Measurements from ENCODE around the gene FNDC3B.
A peak's percentile ranks its signal among the peaks of the same experiment; 100 is the strongest.

Gene FNDC3B

DNA sequence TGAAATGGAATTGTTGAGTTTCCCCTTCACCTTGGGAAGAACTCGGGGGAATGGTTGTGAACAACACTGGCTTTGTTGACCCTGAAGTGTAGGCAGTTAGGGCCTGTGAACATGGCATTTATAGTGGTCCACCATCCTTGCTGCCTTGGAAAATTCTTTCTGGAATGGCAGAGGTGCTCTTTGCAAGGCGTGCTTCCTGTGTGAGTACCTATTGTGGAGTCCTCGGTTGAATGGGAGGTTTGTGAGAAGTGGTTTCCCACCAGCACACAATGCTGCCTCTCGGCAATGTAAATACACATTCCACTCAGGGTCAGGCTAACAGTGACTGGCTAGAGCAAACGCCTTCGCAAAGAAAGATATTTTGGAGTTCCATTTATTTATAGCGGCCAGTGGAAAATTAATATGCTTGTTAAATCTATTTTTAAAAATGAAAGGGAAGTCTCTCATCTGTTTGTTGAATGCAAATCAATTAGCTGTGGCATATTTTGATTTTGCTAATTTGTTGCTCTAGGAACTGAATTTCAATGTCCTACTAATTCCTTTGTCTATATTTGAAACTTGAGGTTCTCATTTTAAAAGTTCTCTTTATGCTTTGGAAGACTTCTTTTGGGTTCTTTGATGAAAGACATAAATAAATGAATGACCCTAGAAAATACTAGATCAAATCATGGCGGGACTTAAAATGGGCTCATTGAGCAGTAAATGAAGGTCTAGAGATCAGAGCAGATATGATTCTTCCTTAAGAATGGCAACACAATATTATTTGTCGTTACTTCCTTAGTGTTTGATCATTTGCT, 59.5 kb downstream of the FNDC3B start:
- DNase-seq: no peak

DNA sequence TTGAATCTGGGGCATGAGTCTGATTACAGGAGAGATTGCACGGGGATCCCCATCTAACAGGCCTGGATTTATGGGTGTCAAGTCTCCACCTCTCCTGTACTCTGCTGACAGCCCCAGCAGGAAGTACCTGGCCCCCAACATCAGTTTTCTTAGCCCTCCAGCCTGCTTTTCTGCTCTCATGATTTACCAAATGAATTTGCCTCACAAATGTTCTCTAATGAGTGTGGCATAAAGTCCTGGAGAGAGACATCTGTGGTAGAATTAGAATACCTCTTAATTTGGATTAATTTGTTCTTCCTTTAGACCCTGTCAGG, 60.1 kb downstream of the FNDC3B start:
- DNase-seq: no peak

DNA sequence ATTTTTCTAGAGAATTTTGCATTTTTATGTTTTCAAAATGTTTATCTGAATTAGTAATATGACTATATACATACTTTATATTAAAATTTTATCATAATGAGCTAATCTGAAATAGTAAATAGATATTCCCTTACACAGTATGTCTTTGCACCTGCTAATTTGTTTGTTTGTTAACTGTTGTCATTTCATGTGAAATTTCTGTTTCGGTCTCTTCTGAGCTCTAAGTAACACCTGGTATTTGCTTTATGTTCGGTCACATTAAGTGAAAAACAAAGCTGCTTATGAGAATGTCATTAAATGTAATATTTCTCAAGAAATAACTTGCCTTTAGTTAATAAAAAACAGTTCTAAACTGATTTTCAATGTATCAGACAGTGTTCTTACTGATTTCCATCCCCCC, 61.1 kb downstream of the FNDC3B start:
- DNase-seq: no peak

DNA sequence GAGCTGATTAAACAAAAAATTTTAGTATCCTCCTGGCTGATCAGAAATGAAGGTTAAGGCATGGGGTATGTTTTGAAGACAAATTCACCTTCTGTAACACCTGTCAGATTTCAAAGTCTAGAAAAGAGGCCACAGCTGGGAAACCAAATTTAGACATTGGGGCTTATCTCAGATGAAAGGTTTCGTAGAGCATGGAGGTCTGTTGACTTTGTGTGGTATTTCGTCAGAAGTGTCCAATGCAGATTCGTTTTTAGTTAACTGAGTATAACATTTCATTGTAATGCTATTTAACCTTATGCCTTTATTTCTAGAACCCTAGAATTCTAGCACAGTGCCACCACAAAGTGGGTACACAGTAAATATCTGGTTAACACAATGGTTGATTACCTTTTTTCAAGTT, 61.7 kb downstream of the FNDC3B start:
- DNase-seq: no peak

DNA sequence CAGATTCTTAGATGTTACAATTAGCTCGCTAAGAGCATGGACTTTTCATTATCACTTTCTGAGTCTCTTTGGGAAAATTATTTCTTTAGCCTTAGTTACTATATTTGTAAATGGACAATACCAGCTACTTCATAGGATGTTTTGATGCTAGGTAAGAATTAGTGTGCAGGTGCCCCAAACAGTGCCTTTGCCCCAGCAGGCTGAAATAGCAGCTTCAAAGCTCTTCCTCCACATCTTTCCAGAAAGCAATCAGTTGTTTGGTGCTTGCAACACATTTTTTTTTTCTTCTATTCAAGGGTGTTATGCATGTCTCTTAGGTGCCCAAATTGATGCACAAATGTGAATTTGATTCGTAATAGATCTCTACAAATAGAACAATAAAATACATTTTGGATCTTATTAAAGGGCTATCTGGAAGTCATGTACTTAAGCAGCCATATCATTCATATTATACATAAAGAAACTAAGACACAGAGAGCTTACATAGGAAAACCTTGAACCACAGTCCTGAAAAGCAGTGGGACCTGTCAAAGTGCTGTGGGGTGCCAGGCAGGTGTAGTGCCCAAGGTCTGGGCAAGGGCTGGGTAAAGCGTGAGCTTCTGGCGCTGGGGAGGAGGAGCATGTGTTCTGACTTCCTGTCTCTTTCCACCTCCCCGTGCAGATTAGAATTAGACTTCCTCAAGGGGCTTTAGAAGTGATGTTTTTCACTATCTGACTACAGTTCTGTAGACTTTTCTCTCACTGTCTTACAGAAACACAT, 62.9 kb downstream of the FNDC3B start:
- DNase-seq: no peak

DNA sequence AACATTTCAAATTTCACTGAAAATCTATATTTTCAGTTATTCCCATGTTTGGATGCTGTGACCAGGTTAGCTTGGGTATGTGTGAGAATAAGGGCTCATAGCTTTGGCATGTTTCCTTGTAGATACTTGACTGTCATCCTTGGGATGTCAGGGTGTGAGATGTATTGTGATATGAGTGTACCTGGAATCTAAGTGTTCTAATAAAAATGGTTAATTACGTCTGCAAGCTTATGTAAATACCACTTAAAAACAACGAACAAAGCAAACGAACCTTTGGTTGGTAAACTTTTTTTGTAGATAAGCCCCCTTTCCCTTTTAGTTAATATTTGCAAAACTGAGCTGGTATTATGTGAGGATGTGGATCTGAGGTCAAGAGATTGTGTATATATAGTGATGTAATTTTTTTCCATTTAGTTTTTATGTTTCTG, 63.5 kb downstream of the FNDC3B start:
- peak; percentile 16 for DNase-seq

DNA sequence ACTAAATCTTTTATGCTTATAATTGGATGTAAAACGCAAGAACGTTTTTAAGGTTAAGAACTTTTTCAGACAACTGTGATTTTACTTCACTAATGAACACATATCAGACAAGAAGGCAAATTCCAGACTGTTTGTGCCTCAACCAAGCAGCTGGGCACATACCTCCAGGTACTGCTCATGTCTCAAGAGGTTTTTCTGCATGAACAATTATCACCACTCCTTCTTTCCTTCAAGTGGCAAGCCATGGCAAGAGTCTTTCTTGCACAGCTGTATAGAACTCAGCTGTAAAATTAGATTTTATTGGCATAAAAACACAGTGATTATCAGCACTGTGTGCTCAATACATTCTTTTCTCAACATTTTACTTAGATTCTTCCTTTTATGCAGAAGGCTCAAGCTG, 64.3 kb downstream of the FNDC3B start:
- DNase-seq: peak; percentile 90

DNA sequence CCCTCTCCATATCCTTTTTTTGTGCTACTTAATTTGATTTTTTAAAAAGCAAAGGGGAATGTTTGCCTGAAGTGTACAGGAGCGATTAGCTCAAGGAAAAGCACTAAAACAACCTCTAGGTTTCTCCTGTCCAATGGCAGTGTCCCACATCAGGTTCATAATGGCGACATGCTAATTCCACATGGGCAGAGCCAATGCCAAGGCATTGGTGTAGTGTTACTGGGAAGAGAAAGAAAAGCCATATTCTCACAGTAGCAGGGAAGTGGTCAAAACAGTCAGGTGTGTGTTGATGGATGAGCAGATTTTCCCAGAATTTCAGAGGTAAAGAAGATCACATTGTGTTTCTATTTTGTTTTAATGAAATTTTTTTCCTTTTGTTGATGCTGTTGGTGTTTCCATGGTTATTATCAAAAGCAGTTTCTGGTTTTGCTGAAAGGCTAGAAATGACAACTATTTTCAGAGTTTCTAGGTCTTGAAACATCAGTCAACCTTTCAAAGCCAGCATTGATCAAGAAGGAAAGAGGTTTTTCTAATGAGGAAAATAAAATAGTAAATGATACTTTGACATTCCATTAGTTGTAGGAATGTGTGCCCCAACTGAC, 65.2 kb downstream of the FNDC3B start:
- peak; percentile 42 for DNase-seq

DNA sequence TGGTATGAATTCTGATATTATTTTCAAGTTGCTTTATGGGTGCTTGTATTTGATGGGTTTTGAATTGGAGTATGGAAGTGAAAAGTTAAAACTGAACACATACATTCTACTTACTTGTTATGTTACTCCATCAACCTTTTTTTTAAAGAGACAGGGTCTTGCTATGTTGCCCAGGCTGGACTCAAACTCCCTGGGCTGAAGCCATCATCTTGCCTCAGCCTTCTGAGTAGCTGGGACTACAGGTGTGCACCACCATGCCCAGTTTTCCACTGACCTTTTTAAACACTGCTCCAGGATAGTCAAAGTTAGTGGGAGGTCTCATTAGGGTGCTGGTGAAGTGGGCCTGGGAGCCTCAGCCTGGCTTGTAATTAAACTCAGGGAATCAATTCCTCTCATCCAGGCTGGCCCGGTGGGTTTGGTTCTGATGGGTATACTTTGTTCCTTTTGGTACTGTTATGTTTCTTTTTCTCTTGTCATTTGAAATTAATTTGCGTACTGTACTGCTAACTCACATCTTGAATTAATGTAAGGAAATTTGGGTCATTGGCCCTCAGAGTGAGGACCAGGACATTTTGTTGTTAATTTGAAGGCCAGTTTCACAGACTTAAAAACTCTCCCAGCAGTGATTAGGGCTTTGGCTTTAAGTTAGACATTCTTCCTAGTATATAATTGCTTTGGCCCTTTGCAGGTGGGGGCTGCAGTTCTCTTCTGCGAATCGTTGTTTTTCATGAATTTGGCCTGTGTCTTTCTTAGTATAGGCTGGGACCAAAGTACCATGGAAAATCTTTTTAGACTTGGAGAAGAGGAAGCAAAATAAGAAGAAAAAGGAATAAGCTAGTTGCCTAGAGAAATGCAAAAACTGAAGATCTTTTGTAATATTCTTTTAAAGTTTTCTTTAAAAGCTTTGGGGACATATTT, 66.9 kb downstream of the FNDC3B start:
- DNase-seq: no peak

DNA sequence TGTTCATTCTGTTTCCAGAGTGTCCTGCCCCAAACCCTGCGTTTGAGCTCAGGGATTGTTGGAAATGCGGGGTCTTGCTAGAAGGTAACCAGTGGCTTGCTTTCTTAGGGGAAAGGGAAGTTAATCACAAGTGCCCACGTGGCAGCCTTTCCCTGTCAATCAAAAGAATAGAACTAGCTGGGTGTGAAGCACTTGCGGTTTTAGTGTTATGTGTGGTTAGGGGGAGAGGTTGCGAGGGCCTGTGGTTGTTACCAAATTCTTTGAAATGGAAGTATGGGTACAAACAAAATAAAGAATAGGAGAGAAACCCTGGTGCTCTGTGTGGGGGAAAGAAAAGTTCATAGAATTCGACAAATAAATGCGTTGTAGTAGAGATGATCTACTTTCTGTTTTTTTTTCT, 67.6 kb downstream of the FNDC3B start:
- no peak for DNase-seq

DNA sequence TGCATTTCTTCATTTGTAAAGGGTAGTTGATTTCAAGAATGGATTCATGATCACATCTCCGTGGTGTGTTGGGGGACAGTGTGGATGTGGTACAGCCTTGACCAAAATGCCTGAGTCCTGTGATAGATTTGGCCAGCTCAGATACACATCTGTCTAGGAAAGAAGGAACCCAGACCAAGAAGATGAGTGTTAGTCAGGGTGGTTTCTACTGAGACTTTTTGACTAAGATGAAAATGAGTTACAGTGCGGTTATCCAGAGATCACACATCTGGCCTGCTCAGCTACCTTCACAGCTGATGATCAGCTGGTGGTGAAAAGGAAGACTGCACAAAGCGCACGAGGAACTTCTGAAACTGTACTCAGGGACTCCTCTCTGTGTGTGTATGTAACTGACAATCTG, 68.0 kb downstream of the FNDC3B start:
- DNase-seq: no peak

DNA sequence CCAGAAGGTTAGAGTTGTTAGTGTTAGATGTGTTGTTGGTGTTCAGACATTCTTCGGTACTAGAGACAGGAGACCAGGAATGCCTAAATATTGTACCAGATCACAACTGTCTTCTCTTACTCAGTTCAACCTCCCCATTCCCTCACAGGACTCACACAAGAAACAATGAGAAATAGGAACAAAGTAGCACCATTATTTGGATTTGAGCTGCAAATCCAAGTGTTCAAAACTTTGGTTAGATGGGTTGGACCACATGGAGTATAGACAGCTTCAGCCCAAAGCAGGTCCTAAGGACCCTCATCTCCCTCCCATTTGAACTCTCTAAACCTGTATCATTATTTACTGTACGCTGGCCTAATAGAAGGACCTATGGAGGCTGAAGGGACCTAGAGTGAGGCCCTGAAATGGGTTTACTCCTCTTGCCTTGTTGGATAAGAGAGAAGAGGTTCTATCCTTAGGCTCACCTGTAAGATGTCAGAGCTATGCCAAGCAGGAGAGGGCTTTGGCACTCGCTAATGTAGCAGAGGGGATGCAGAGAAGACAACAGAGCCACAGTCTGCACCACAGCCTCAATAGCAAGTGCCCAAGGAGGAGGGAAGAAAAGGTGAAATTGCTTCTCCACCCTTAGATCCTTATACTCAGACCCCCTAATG, 70.9 kb downstream of the FNDC3B start:
- no peak for DNase-seq

DNA sequence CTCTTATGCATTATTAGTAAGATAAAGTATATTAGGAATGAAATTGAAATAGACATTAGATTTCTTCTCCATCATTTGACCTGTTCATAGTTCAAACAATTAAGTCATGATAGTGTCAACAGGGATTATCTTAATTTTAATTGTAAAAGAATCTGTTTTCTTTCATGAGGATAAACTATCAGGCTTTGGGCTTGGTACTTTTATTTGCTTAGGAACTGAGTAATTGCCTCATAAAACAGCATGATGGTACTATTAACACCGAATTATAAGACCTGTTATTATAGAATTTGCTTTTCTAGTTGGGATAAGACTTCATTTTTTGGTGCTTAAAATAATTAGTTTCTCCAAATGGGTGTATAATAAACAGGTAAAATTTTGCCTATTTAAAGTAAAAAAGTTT, 71.8 kb downstream of the FNDC3B start:
- no peak for DNase-seq

DNA sequence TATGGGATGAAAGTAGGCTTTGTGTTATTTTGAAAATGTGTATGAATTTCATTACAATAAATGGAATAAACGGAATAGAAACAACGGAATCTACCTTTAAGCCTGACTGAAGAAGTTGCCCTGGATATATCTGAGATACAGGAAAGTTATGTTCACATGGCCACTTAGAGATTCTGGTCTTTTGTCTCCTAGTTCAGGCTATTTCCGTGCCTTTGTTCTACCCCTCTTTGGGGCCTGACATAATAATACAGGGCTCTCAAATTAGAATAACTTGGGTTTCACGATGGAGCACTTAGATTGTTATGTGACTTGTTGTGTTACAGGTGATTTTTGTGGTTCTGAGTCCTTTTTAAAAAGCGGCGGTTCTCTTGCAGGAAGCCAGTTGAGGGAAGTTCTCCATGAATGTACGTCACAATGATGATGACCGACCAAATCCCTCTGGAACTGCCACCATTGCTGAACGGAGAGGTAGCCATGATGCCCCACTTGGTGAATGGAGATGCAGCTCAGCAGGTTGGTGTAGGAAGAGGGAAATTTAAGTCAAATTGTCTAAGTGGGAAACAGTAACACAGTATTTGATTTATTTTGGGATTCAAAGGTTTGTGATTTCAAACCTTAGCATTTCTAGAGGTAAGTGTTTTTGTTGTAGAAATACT, 72.8 kb downstream of the FNDC3B start:
- no peak for DNase-seq

DNA sequence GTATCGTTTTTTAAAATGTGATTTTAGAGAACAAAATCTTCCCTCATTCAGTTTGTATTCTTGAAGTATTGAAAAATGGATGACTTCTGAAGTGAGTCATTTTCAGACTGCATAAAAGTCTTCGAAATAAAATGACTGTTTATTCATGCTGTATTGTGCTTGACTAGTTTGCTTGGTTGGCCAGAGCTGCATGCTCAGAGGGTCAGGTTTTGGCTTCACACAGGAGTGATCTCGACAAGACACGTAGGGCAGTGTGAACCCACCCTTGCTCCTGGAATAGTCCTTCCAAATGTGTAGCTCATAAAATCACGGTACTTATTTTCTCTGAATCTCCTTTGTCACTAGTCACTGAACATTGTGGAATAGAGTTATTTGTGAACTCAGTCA, 73.3 kb downstream of the FNDC3B start:
- peak; percentile 33 for DNase-seq

DNA sequence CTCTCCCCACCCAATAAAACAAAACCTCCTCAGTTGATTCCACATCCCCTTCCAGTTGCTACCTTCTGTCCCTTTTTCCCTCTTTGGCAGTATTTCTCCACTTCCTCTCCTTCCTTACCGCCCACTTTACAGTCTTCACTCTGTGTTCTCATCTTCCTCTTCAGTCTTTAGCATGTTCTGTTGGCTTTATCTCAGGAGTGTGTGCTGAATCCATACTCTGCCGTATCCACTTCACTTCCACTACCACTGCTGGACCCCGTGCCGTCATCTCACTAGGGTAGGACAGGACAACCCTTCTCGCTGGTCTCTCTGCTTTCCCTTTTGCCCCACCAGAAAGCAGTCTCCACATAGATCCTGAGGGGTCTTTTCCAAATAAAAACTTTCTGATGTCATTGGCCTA, 74.3 kb downstream of the FNDC3B start:
- no peak for DNase-seq

DNA sequence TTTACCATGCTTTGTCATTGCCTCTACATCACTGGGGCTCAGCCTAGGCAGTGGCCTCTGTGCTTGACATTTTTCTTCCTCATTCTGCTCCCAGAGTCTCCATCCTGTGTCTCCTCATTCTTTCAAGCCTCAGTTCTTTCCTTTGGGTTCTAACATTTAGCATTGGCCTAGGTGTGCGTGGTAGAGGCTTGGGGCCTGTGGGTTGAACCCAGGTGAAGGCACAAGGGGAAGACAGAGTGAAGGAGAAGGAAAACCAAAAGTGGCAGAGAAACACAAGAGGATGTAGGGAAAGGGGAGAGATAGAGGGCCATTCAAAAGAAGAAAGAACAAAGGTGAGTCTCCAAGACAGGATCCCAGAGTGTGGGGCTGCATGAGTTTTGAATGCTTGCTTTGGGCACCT, 75.7 kb downstream of the FNDC3B start:
- DNase-seq: no peak

DNA sequence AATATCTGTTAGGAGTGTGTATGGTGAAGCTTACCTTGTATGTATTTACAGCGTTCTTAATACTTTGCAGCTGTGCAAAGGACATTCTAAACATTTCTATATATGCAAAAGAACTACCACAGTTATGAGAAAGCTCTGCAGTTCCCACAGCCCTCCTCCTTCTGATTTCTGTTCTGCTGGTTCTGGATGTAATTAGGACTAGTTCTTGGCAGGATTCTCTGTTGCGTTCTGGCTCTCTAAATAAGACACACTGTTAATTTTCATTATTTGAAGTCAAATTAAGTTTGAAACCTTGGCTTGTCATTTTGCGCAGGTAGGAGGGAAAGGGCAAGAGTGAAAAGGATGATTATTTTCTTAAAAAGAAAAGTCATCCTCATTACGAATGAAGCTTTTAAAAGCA, 76.4 kb downstream of the FNDC3B start:
- DNase-seq: no peak

DNA sequence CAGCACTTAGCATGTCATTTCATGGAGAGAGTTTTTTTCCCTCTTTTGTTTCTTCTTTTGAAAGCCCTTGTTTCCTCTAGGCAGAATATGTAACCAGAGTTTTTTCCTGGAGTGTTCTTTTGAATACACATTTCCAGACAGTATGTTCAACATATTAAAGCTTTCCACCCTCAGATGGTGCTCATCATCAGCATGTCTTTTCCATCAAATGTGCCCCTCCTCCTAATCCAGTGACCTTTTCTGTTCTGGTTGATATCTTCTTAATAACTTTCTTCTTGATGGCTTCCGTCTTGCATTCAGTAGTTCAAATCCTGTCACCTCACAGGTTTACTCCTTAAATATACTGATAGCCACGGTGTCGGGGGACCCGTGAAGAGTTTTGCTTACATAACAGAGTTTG, 78.6 kb downstream of the FNDC3B start:
- DNase-seq: no peak

DNA sequence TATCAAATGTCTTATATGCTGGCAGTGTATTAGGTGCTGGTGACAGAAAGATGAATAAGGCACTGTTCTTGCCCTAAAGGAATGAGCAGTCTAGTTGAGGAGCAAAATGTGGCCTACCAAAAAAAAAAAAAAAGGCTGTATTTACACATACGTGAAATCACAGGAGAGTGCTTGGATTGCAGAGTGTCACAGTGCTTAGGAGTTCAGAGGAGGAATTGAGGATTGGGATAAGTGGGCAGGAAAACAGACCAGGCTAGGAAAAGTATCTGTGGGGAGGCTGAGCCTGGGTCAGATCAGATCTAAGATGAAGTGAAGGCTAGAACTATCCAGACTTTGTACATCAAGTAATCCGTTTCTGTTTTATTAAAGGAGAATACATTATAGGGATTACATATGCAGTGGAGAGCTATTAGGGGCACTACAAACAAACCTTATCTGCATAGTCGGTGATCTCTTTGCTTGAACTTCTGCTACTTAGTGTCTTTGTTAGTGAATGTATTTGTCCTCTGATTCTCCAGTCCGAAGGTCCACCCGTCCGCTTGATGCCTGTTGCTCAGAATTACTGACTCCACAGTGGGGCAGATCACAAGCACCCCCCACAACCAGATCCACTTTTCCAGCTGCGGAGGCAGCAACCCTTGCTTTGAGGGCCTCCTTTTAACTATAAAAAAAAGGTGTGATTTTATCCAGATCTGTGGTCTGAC, 80.0 kb downstream of the FNDC3B start:
- no peak for DNase-seq

DNA sequence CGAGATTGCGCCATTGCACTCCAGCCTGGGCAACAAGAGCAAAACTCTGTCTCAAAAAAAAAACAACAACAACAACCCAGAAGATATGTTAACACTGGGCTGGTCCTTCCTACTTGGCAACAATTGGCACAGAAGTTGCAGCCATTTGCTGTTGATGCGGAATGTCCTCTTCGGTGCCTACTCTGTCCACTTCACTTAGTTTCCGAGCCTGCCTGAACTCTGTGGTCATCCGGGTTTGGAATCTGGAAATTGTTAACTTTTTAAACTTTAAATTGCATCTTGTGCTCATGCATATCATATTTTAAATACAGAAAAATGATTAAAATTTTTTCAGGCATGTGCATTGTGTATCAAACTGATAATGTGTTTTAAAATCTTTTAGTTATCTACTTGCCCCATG, 81.5 kb downstream of the FNDC3B start:
- no peak for DNase-seq

DNA sequence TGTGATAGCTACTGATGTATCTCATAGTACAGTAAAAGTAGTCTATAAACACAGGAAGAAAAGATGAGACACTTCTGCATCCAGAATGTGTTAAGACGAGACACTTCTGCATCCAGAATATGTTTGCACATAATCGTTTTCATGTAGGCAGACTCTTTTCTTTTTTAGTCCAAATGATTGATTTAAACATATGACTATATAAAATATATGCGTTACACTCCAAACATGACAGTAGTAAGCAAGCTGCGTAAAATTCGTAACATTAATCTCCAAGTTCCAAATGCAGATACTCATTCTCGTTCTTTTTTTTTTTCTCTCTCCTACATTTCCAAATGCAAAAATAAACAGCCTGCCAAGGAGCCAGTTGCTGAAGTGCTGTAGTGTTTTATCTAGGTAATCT, 82.6 kb downstream of the FNDC3B start:
- no peak for DNase-seq
